Fibroblast of pulmonary artery (primary cell): Measurements from ENCODE around the gene PCDHGA12.

ENCODE experiments used
- DNase-seq: peaks from one replicate; pipeline ENCODE4 v3.0.0-alpha.2; 2010; ENCODE audit warnings: low read depth
- H3K4me3 ChIP-seq: replicated peaks from 2 replicates; pipeline ENCODE4 v1.5.1; 2011; ENCODE audit warnings: low read depth, mild to moderate bottlenecking, control low read depth, low read length, moderate library complexity
- CTCF ChIP-seq: IDR thresholded peaks from 2 replicates; pipeline ENCODE4 v1.5.1; 2011; ENCODE audit warnings: mild to moderate bottlenecking, control low read depth, low read length, inconsistent platforms; ENCODE audit errors: missing control alignments

The PCDHGA12 gene

GRCh38 chr5:141430332-141431113 is at the start of gene PCDHGA12:
Gene PCDHGA12, plus strand, starts transcription at chr5:141430507. Its CDS starts 253 bp downstream, at chr5:141430760.
- TF ChIP-seq CTCF = peak; percentile 78
- peak; percentile 98 for DNase-seq
- H3K4me3 ChIP-seq = peak within 1 kb of the TSS; percentile 54

GRCh38 chr5:141382469-141383294 is 47.6 kb upstream of the PCDHGA12 start, which contains the start of gene PCDHGA7:
Gene PCDHGA7, plus strand, starts transcription at chr5:141382742. Its CDS starts 158 bp downstream, at chr5:141382900.
- peak; percentile 70 for DNase-seq
- peak within 1 kb of the TSS; percentile 57 for H3K4me3 ChIP-seq
- peak; percentile 64 for TF ChIP-seq CTCF

GRCh38 chr5:141383345-141383744 is 47.0 kb upstream of the PCDHGA12 start:
- TF ChIP-seq CTCF = no peak
- peak overlapping the region; percentile 57 for H3K4me3 ChIP-seq
- DNase-seq = no peak

- H3K4me3 ChIP-seq = no peak overlapping the region
- no peak for TF ChIP-seq CTCF
- no peak for DNase-seq
Measured at GRCh38 chr5:141384471-141385267, 45.6 kb upstream of the PCDHGA12 start.

GRCh38 chr5:141387557-141388311 is 42.6 kb upstream of the PCDHGA12 start, which contains the start of gene PCDHGB4:
Gene PCDHGB4, plus strand, starts transcription at chr5:141387698. Its CDS starts 187 bp downstream, at chr5:141387885.
- peak; percentile 59 for TF ChIP-seq CTCF
- DNase-seq = peak; percentile 74
- peak within 1 kb of the TSS; percentile 57 for H3K4me3 ChIP-seq

GRCh38 chr5:141388661-141389060 is 41.6 kb upstream of the PCDHGA12 start:
- no peak overlapping the region for H3K4me3 ChIP-seq
- TF ChIP-seq CTCF = no peak
- no peak for DNase-seq
